Measurements from ENCODE around the gene IL6R. TPM values are rescaled to one million over a fixed set of nuclear protein-coding genes. Genes with fewer than 3 reads are reported as not detected.

The IL6R gene
- total RNA-seq, 2 donors from 2014 or later: 11.8 to 21.8 TPM

GRCh38 chr1:154456631-154457030 lies 51.5 kb downstream of the IL6R start:
- H3K4me1 ChIP-seq: peaks cover 0 to 9% of the 10 kb centered on the region in 2 donors
- no peak overlapping the region for H3K4me3 ChIP-seq
- no peak overlapping the region for H3K27ac ChIP-seq
- DNase-seq (ENCODE audit: low spot score): no peak
- peaks cover 15% of the 10 kb centered on the region for H3K36me3 ChIP-seq
- no peaks in the 10 kb centered on the region for H3K27me3 ChIP-seq
- TF ChIP-seq, protein P1, sequence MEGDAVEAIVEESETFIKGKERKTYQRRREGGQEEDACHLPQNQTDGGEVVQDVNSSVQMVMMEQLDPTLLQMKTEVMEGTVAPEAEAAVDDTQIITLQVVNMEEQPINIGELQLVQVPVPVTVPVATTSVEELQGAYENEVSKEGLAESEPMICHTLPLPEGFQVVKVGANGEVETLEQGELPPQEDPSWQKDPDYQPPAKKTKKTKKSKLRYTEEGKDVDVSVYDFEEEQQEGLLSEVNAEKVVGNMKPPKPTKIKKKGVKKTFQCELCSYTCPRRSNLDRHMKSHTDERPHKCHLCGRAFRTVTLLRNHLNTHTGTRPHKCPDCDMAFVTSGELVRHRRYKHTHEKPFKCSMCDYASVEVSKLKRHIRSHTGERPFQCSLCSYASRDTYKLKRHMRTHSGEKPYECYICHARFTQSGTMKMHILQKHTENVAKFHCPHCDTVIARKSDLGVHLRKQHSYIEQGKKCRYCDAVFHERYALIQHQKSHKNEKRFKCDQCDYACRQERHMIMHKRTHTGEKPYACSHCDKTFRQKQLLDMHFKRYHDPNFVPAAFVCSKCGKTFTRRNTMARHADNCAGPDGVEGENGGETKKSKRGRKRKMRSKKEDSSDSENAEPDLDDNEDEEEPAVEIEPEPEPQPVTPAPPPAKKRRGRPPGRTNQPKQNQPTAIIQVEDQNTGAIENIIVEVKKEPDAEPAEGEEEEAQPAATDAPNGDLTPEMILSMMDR (IDR thresholded peaks at IDR 0.05): no peak
- no peaks in the 10 kb centered on the region for H3K9me3 ChIP-seq

GRCh38 chr1:154459080-154459479 lies 53.9 kb downstream of the IL6R start:
- H3K4me1 ChIP-seq: peaks cover 0 to 14% of the 10 kb centered on the region in 2 donors
- no peaks in the 10 kb centered on the region for H3K9me3 ChIP-seq
- TF ChIP-seq, protein P1 (IDR thresholded peaks at IDR 0.05): no peak
- no peak overlapping the region for H3K27ac ChIP-seq
- peaks cover 10% of the 10 kb centered on the region for H3K36me3 ChIP-seq
- H3K4me3 ChIP-seq: no peak overlapping the region
- H3K27me3 ChIP-seq: no peaks in the 10 kb centered on the region
- DNase-seq (ENCODE audit: low spot score): no peak

- TF ChIP-seq, protein P1 (IDR thresholded peaks at IDR 0.05): no peak
- Histone ChIP-seq H3K27me3 (no peaks in the 10 kb centered on the region), H3K4me3 (no peak overlapping the region), H3K9me3 (no peaks in the 10 kb centered on the region), H3K4me1 (peaks cover 0 to 14% of the 10 kb centered on the region in 2 donors), H3K27ac (no peak overlapping the region), H3K36me3 (peaks cover 7% of the 10 kb centered on the region)
- no peak for DNase-seq (ENCODE audit: low spot score)
Measured at GRCh38 chr1:154460695-154461260, 55.6 kb downstream of the IL6R start.

GRCh38 chr1:154463512-154463990 lies 58.4 kb downstream of the IL6R start:
- H3K27me3 ChIP-seq: no peaks in the 10 kb centered on the region
- H3K27ac ChIP-seq: peak overlapping the region; percentile 26 to 58
- no peaks in the 10 kb centered on the region for H3K9me3 ChIP-seq
- DNase-seq (ENCODE audit: low spot score): no peak
- TF ChIP-seq, protein P1 (IDR thresholded peaks at IDR 0.05): no peak
- no peak overlapping the region for H3K4me3 ChIP-seq
- H3K4me1 ChIP-seq: peaks cover 0 to 14% of the 10 kb centered on the region in 2 donors
- H3K36me3 ChIP-seq: peaks cover 9% of the 10 kb centered on the region

GRCh38 chr1:154465621-154466195 lies 60.6 kb downstream of the IL6R start:
- Histone ChIP-seq H3K4me3 (no peak overlapping the region), H3K36me3 (peaks cover 9% of the 10 kb centered on the region), H3K27ac (no peak overlapping the region), H3K27me3 (no peaks in the 10 kb centered on the region), H3K9me3 (no peaks in the 10 kb centered on the region), H3K4me1 (peaks cover 0 to 14% of the 10 kb centered on the region in 2 donors)
- DNase-seq (ENCODE audit: low spot score): no peak
- TF ChIP-seq, protein P1 (IDR thresholded peaks at IDR 0.05): no peak

All from right atrium auricular region (tissue), 2 donors.